Measurements from ENCODE around the gene VILL.

DNA sequence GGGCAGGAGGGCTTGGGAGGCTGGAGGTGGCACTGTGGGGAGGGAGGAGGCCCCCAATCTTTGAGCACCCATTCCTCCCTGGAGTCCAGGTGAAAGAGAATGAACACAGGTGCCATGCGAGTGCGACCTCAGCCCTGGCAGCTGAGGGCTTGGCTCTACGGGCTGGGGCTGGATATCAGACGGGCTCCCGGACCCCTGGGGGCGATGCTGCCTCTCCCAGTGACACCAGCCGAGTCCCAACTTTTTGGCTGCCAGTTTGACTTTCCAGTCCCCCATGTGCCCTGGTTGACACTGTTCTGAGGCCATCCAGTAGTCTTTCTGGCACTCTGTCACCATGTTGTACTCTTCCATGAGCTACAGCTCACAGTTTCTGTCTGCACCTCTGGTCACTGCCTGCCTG, 1.2 kb downstream of the VILL start:
- TF ChIP-seq, protein P1, sequence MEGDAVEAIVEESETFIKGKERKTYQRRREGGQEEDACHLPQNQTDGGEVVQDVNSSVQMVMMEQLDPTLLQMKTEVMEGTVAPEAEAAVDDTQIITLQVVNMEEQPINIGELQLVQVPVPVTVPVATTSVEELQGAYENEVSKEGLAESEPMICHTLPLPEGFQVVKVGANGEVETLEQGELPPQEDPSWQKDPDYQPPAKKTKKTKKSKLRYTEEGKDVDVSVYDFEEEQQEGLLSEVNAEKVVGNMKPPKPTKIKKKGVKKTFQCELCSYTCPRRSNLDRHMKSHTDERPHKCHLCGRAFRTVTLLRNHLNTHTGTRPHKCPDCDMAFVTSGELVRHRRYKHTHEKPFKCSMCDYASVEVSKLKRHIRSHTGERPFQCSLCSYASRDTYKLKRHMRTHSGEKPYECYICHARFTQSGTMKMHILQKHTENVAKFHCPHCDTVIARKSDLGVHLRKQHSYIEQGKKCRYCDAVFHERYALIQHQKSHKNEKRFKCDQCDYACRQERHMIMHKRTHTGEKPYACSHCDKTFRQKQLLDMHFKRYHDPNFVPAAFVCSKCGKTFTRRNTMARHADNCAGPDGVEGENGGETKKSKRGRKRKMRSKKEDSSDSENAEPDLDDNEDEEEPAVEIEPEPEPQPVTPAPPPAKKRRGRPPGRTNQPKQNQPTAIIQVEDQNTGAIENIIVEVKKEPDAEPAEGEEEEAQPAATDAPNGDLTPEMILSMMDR (IDR thresholded peaks at IDR 0.05): no peak
- no peak for TF ChIP-seq POLR2A (IDR thresholded peaks at IDR 0.05)
